Peyer's patch (tissue), 4 donors: ENCODE data around the gene ASB3.

Experiments
- POLR2A ChIP-seq, 2 donors: fragments of 450-650 bp; IDR thresholded peaks; one replicate each; pipeline ENCODE4 v1.5.1; 2017; ENCODE audit warnings: antibody characterized with exemption in 2 of 2, mild to moderate bottlenecking in 2 of 2, moderate library complexity in 2 of 2
- TF ChIP-seq, protein P1 (sequence below), 6 experiments: fragments of 450-650 bp in 4 of 6; fragments of 200-600 bp in 2 of 6; sonication (generic) in 1 of 6; IDR thresholded peaks; one replicate each; pipeline ENCODE4 v1.5.1; 2017 to 2019; ENCODE audit warnings: antibody characterized with exemption in 6 of 6, mild to moderate bottlenecking in 3 of 6, moderate library complexity in 1 of 6

DNA sequence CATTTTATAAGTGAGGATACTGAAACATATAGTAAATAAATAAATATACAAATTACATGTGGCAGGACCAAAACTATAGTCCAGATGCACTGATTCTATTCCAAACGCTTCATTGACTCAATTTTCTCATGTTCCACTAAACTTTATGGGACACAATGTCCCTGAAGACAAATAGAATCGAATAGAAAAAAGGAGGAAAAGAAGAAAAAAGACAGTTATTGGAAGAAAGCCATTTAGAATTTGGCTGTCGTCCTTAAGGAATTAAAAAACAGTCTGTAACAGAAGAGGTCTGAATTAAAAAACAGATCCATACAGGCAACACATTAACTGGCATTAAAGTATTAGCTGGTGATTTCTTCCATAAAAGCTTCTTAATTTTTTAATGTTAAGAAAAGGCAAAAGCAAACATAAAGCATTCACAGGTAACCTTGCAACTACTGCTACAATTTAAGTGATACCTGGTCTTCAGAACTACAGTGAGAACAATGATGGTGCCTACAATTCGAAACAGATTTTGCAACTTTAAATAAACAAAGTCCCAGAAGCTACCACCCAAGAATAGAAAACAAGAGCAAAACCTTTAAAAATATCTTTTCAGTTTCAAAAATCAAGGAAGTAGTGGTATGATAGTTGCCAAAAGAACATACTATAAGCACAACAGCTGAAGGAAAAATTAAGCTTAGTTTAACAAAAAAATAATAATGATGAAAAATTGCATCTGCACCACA lies 36.5 kb downstream of the ASB3 start:
- no peak for TF ChIP-seq POLR2A (IDR thresholded peaks at IDR 0.05)
- TF ChIP-seq, protein P1, sequence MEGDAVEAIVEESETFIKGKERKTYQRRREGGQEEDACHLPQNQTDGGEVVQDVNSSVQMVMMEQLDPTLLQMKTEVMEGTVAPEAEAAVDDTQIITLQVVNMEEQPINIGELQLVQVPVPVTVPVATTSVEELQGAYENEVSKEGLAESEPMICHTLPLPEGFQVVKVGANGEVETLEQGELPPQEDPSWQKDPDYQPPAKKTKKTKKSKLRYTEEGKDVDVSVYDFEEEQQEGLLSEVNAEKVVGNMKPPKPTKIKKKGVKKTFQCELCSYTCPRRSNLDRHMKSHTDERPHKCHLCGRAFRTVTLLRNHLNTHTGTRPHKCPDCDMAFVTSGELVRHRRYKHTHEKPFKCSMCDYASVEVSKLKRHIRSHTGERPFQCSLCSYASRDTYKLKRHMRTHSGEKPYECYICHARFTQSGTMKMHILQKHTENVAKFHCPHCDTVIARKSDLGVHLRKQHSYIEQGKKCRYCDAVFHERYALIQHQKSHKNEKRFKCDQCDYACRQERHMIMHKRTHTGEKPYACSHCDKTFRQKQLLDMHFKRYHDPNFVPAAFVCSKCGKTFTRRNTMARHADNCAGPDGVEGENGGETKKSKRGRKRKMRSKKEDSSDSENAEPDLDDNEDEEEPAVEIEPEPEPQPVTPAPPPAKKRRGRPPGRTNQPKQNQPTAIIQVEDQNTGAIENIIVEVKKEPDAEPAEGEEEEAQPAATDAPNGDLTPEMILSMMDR (IDR thresholded peaks at IDR 0.05): no peak
